Kidney (tissue), 14 donors: ENCODE measurements around the gene CRK. TPM values are rescaled to one million over a fixed set of nuclear protein-coding genes. Genes with fewer than 3 reads are reported as not detected.
"Not testable (repeated sequence)": the region's sequence is repeated elsewhere in the genome, so short reads cannot be mapped to it uniquely, and the experiment has no call there.

ENCODE experiments used
- DNase-seq, 5 donors: peaks; one replicate each; pipeline ENCODE4 v3.0.0-alpha.2; 2013 to 2020
- FAIRE-seq: peaks from 2 replicates; lab custom pipeline; 2012; peaks lifted over from hg19 to GRCh38; lab: Jason Lieb, UNC
- H3K27ac ChIP-seq, 2 donors: one replicate each; pipeline ENCODE4 v1.7.0; 2013; ENCODE audit warnings: low read depth in 2 of 2, low read length in 2 of 2, inconsistent platforms in 1 of 2
- H3K27me3 ChIP-seq: one replicate; pipeline ENCODE4 v1.7.1; 2013; ENCODE audit warnings: low read length, inconsistent platforms; ENCODE audit not compliant: control insufficient read depth, insufficient read depth
- H3K36me3 ChIP-seq, 3 donors: one replicate each; pipeline versions ENCODE4 v1.7.0 to v1.7.1; 2013; ENCODE audit warnings: low read length in 3 of 3, control low read depth in 1 of 3, inconsistent platforms in 1 of 3; ENCODE audit not compliant: insufficient read depth in 3 of 3, control insufficient read depth in 2 of 3
- H3K4me1 ChIP-seq, 3 donors: one replicate each; pipeline versions ENCODE4 v1.7.0 to v1.7.1; 2013; ENCODE audit warnings: low read length in 3 of 3, inconsistent platforms in 1 of 3, low read depth in 1 of 3; ENCODE audit not compliant: control insufficient read depth in 2 of 3, insufficient read depth in 2 of 3
- H3K4me3 ChIP-seq, 3 donors: one replicate each; pipeline versions ENCODE4 v1.7.0 to v1.8.1; 2013; ENCODE audit warnings: low read length in 3 of 3, control low read depth in 1 of 3, inconsistent platforms in 1 of 3
- H3K9ac ChIP-seq, 3 donors: one replicate each; pipeline versions ENCODE4 v1.7.0 to v1.7.1; 2013; ENCODE audit warnings: low read length in 3 of 3, control low read depth in 1 of 3, inconsistent platforms in 1 of 3
- H3K9me3 ChIP-seq, 3 donors: one replicate each; pipeline versions ENCODE4 v1.7.0 to v1.7.1; 2013; ENCODE audit warnings: low read length in 3 of 3, control low read depth in 1 of 3, inconsistent platforms in 1 of 3; ENCODE audit not compliant: control insufficient read depth in 2 of 3, insufficient read depth in 1 of 3
- intact Hi-C: fragments of 100-400 bp; cut with DNase I; formaldehyde crosslinking; loops from one replicate; pipeline ENCODE4 v1.11.1; 2022
- polyA plus RNA-seq: library from polyadenylated mRNA; stranded (reverse); fragments of 350-450 nt; fragmentation: Illumina TruSeq; extraction: RNeasy Lipid Tissue Mini Kit (QIAGEN cat#74804); gene quantifications from one replicate; pipeline ENCODE4 v1.2.3, GENCODE V29; 2014; ENCODE audit warnings: low read depth, low replicate concordance; ENCODE audit not compliant: insufficient read depth
- total RNA-seq: library from RNA; stranded (reverse); fragmentation: NEBNext Ultra II Directional; extraction: Animal tissue kit (Norgen Biotek cat#: 25700); gene quantifications from one replicate; pipeline ENCODE4 v1.2.1, GENCODE V29; 2021
- TF ChIP-seq, protein P1 (sequence below): IDR thresholded peaks from 3 replicates; pipeline ENCODE4 v1.5.1; 2012; ENCODE audit warnings: mild to moderate bottlenecking, moderate library complexity, borderline replicate concordance; ENCODE audit not compliant: insufficient read depth; ENCODE audit errors: extremely low read depth
- donor health status: control.
- donor health status: control.
- donor health status: control.
- donor health status: control.
- donor health status: control.
- donor health status: DM: yes; HTN: yes; CAD: no.
- donor health status: Normal renal cell carcinoma (clear cell type).

CRK gene
- total and polyA plus RNA-seq, 2 donors from 2014 or later = 26.8 to 61.3 TPM

GRCh38 chr17:1398931-1399678, 56.9 kb downstream of the CRK start:
- intact Hi-C loops = no loop called here
- no peak for FAIRE-seq
- TF ChIP-seq, protein P1, sequence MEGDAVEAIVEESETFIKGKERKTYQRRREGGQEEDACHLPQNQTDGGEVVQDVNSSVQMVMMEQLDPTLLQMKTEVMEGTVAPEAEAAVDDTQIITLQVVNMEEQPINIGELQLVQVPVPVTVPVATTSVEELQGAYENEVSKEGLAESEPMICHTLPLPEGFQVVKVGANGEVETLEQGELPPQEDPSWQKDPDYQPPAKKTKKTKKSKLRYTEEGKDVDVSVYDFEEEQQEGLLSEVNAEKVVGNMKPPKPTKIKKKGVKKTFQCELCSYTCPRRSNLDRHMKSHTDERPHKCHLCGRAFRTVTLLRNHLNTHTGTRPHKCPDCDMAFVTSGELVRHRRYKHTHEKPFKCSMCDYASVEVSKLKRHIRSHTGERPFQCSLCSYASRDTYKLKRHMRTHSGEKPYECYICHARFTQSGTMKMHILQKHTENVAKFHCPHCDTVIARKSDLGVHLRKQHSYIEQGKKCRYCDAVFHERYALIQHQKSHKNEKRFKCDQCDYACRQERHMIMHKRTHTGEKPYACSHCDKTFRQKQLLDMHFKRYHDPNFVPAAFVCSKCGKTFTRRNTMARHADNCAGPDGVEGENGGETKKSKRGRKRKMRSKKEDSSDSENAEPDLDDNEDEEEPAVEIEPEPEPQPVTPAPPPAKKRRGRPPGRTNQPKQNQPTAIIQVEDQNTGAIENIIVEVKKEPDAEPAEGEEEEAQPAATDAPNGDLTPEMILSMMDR = no peak

DNA sequence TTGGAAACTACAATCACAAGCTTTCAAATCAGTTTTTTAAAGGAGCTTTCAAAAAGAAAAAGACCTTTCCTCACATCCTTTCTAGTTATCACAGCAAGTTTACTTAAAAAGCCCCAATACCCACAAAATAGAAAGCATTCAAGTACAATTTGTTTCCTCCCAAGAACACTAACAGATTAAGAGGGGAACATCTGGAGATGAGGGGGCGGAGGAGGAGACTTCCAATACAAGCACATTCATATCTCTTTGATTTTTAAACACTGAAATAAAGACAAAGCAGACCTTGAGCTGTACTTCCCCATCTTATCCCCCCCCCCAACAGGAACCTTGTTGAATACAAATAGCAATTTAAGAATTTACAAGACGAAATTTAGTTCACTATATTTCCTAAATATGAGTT, 58.0 kb downstream of the CRK start:
- H3K4me3 ChIP-seq = peak overlapping the region; percentile 90 to 98 (median 90)
- TF ChIP-seq, protein P1 = no peak
- intact Hi-C loops = no loop called here
- H3K4me1 ChIP-seq = peaks cover 0 to 29% (median 14%) of the 10 kb centered on the region in 3 donors
- no peaks in the 10 kb centered on the region for H3K36me3 ChIP-seq
- H3K9ac ChIP-seq = peak overlapping the region; percentile 83 to 98 (median 89)
- FAIRE-seq (no peak), DNase-seq (peak in 1 of 5 donors; percentile 25)
- H3K9me3 ChIP-seq = no peaks in the 10 kb centered on the region
- H3K27ac ChIP-seq = peak overlapping the region in 1 of 2 donors; percentile 54
- H3K27me3 ChIP-seq = no peaks in the 10 kb centered on the region

More at GRCh38 chr17:1398931-1399678, 56.9 kb downstream of the CRK start:
- no peaks in the 10 kb centered on the region for H3K36me3 ChIP-seq
- H3K9ac ChIP-seq = peak overlapping the region; percentile 83 to 98 (median 89)
- H3K9me3 ChIP-seq = no peaks in the 10 kb centered on the region
- peak in 2 of 5 donors; percentile 57 to 86 for DNase-seq
- peak overlapping the region; percentile 89 to 99 for H3K27ac ChIP-seq
- H3K4me1 ChIP-seq = peaks cover 0 to 20% (median 10%) of the 10 kb centered on the region in 3 donors
- H3K4me3 ChIP-seq = peak overlapping the region; percentile 90 to 98 (median 90)
- no peaks in the 10 kb centered on the region for H3K27me3 ChIP-seq

GRCh38 chr17:1395876-1396665, 60.0 kb downstream of the CRK start:
- H3K9ac ChIP-seq, DNase-seq, intact Hi-C loops, H3K9me3 ChIP-seq, H3K27me3 ChIP-seq, FAIRE-seq, H3K36me3 ChIP-seq: not testable (repeated sequence)
- H3K27ac ChIP-seq = peak overlapping the region; percentile 17 to 57
- H3K4me3 ChIP-seq = peak overlapping the region in 1 of 3 donors; percentile 4
- peaks cover 0 to 43% (median 19%) of the 10 kb centered on the region in 3 donors for H3K4me1 ChIP-seq

- H3K27me3 ChIP-seq = no peaks in the 10 kb centered on the region
- H3K4me3 ChIP-seq = peak overlapping the region in 1 of 3 donors; percentile 25
- TF ChIP-seq, protein P1 = no peak
- peak overlapping the region in 1 of 3 donors; percentile 43 for H3K9ac ChIP-seq
- peaks cover 0 to 60% (median 30%) of the 10 kb centered on the region in 3 donors for H3K4me1 ChIP-seq
- H3K36me3 ChIP-seq = no peaks in the 10 kb centered on the region
- no peaks in the 10 kb centered on the region for H3K9me3 ChIP-seq
- intact Hi-C loops = no loop called here
- no peak for DNase-seq
- no peak for FAIRE-seq
- no peak overlapping the region for H3K27ac ChIP-seq
Observed at GRCh38 chr17:1391577-1391976, 64.5 kb downstream of the CRK start.
